ENCODE data around the gene JADE3. TPM values are rescaled to one million over a fixed set of nuclear protein-coding genes. Genes with fewer than 3 reads are reported as not detected.
A peak's percentile ranks its signal among the peaks of the same experiment; 100 is the strongest.

JADE3 gene
- total RNA-seq, 1 donor from 2014 or later, result 12.4 TPM

DNA sequence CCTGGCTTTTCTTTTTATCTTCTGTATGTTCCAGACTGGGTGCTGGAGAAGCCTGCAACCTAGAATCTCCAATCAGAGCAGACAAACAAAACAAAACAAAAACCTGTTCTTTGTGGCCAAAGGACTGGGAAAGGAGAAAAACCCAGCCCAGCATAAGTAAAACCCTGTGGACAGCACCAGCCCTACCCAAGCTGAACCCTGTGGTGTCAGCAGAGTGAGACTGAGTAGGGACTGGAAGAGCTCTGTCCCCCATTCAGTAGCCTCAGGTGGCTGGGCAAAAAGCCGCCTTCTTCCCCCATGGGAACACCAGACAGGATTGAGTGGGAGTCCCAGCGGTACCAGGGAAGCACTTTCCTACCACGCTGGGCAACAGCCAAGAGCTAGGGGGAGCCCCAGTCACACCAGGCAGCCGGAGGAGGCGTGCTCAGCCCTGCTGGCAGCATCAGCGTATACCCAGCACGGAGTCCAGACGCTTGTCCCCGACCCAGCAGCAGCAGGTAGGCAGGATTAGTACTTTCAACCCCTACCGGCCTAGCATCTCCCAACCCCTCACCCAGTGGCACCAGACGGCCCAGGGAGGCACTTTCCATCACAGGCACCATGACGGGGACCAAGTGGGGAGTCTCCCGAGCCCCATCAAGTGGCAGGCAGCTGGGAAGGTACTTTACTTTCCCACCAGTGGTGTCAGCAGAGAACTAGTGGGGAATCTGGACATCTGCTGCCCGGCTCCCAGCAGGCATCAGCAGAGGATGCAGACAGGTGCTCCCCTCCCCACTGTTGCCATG, 8.6 kb upstream of the JADE3 start:
- no peaks in the 10 kb centered on the region for H3K79me2 ChIP-seq (ENCODE audit: insufficient read depth, low read length)
- H3K36me3 Mint-ChIP-seq (ENCODE audit: low read depth, unreplicated experiment), result no peaks in the 10 kb centered on the region
- peak overlapping the region; percentile 55 for H3K9ac ChIP-seq (ENCODE audit: low read length)
- peak overlapping the region; percentile 68 for H3K4me3 Mint-ChIP-seq (ENCODE audit: unreplicated experiment)
- H3K27ac Mint-ChIP-seq (ENCODE audit: unreplicated experiment), result no peak overlapping the region
- H3K27ac ChIP-seq (ENCODE audit: low read depth, low read length), result no peak overlapping the region
- peak overlapping the region; percentile 89 for H2AFZ ChIP-seq (ENCODE audit: low read depth, low read length)
- no peaks in the 10 kb centered on the region for H3K9me3 ChIP-seq (ENCODE audit: insufficient read depth, low read depth, low read length)
- H3K27me3 Mint-ChIP-seq (ENCODE audit: low read depth, unreplicated experiment), result no peaks in the 10 kb centered on the region
- no peaks in the 10 kb centered on the region for H3K4me1 ChIP-seq (ENCODE audit: insufficient read depth, low read length)
- TF ChIP-seq, protein P1, sequence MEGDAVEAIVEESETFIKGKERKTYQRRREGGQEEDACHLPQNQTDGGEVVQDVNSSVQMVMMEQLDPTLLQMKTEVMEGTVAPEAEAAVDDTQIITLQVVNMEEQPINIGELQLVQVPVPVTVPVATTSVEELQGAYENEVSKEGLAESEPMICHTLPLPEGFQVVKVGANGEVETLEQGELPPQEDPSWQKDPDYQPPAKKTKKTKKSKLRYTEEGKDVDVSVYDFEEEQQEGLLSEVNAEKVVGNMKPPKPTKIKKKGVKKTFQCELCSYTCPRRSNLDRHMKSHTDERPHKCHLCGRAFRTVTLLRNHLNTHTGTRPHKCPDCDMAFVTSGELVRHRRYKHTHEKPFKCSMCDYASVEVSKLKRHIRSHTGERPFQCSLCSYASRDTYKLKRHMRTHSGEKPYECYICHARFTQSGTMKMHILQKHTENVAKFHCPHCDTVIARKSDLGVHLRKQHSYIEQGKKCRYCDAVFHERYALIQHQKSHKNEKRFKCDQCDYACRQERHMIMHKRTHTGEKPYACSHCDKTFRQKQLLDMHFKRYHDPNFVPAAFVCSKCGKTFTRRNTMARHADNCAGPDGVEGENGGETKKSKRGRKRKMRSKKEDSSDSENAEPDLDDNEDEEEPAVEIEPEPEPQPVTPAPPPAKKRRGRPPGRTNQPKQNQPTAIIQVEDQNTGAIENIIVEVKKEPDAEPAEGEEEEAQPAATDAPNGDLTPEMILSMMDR (IDR thresholded peaks at IDR 0.05; ENCODE audit: insufficient read depth, low read depth, low read length), result peak; percentile 40
- no peak for TF ChIP-seq EZH2 (IDR thresholded peaks at IDR 0.05; ENCODE audit: insufficient read depth, low read length)
- H3K36me3 ChIP-seq (ENCODE audit: insufficient read depth, low read length), result no peaks in the 10 kb centered on the region
- FAIRE-seq (peak; percentile 45), DNase-seq (ENCODE audit: low read depth) (peak; percentile 53)
- H3K4me3 ChIP-seq (ENCODE audit: insufficient read depth, low read depth, low read length), result peak overlapping the region; percentile 68
- H3K27me3 ChIP-seq (ENCODE audit: insufficient read depth, low read length), result no peaks in the 10 kb centered on the region
- no peaks in the 10 kb centered on the region for H3K4me1 Mint-ChIP-seq (ENCODE audit: low read depth, unreplicated experiment)
- H3K4me2 ChIP-seq (ENCODE audit: low read length), result peak overlapping the region; percentile 94
- H4K20me1 ChIP-seq (ENCODE audit: insufficient read depth, low read length), result no peaks in the 10 kb centered on the region
- no peaks in the 10 kb centered on the region for H3K9me3 Mint-ChIP-seq (ENCODE audit: unreplicated experiment)

DNA sequence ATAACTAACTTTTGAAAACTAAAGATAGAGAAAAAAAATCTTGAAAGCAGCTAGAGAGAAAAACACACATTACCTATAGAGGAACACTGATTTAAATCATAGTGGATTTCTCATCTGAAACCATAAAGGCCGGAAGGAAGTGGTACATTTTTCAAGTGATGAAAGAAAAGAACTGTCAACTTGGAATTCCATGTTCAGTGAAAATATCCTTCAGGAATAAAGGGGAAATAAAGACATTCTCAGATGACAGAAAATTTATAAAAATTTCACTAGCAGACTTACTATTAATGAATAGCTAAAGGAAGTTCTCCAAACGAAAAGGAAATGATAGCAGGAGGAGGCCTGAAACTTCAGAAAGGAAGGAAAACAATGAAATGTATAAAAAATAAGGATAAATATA, 7.6 kb upstream of the JADE3 start:
- no peaks in the 10 kb centered on the region for H3K9me3 Mint-ChIP-seq (ENCODE audit: unreplicated experiment)
- Histone ChIP-seq H3K4me3 (ENCODE audit: insufficient read depth, low read depth, low read length) (no peak overlapping the region), H3K4me2 (ENCODE audit: low read length) (no peak overlapping the region), H3K9me3 (ENCODE audit: insufficient read depth, low read depth, low read length) (no peaks in the 10 kb centered on the region), H3K9ac (ENCODE audit: low read length) (no peak overlapping the region), H3K4me1 (ENCODE audit: insufficient read depth, low read length) (no peaks in the 10 kb centered on the region), H3K27me3 (ENCODE audit: insufficient read depth, low read length) (no peaks in the 10 kb centered on the region), H4K20me1 (ENCODE audit: insufficient read depth, low read length) (no peaks in the 10 kb centered on the region), H3K36me3 (ENCODE audit: insufficient read depth, low read length) (no peaks in the 10 kb centered on the region), H3K79me2 (ENCODE audit: insufficient read depth, low read length) (no peaks in the 10 kb centered on the region), H3K27ac (ENCODE audit: low read depth, low read length) (no peak overlapping the region), H2AFZ (ENCODE audit: low read depth, low read length) (no peak overlapping the region)
- no peak overlapping the region for H3K4me3 Mint-ChIP-seq (ENCODE audit: unreplicated experiment)
- no peaks in the 10 kb centered on the region for H3K27me3 Mint-ChIP-seq (ENCODE audit: low read depth, unreplicated experiment)
- DNase-seq (ENCODE audit: low read depth) (no peak), FAIRE-seq (no peak)
- no peaks in the 10 kb centered on the region for H3K36me3 Mint-ChIP-seq (ENCODE audit: low read depth, unreplicated experiment)
- no peak overlapping the region for H3K27ac Mint-ChIP-seq (ENCODE audit: unreplicated experiment)
- H3K4me1 Mint-ChIP-seq (ENCODE audit: low read depth, unreplicated experiment), result no peaks in the 10 kb centered on the region
- no peak for TF ChIP-seq EZH2 (IDR thresholded peaks at IDR 0.05; ENCODE audit: insufficient read depth, low read length)
- TF ChIP-seq, protein P1 (IDR thresholded peaks at IDR 0.05; ENCODE audit: insufficient read depth, low read depth, low read length), result no peak

DNA sequence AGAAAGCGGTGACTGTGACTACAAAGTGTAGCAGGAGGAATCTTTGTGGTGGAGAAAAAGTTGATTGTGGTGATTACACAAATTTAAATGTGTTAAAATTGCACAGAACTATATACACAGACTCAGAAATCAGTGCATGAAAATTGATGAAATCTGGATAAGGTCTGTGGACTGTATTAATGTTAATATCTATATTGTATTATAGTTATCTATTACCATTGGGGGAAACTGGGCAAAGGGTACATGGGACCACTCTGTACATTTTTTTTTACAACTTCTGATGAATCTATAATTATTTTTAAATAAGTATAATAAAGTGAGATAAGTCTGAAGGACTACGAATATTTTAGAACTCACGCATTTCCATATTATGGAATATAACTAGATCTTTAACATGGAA, 1.8 kb upstream of the JADE3 start:
- Mint-ChIP-seq H3K27ac (ENCODE audit: unreplicated experiment) (no peak overlapping the region), H3K27me3 (ENCODE audit: low read depth, unreplicated experiment) (no peaks in the 10 kb centered on the region), H3K36me3 (ENCODE audit: low read depth, unreplicated experiment) (no peaks in the 10 kb centered on the region), H3K4me3 (ENCODE audit: unreplicated experiment) (no peak overlapping the region), H3K9me3 (ENCODE audit: unreplicated experiment) (no peaks in the 10 kb centered on the region), H3K4me1 (ENCODE audit: low read depth, unreplicated experiment) (peaks cover 7% of the 10 kb centered on the region)
- Histone ChIP-seq H3K4me2 (ENCODE audit: low read length) (no peak overlapping the region), H3K79me2 (ENCODE audit: insufficient read depth, low read length) (peaks cover 20% of the 10 kb centered on the region), H3K36me3 (ENCODE audit: insufficient read depth, low read length) (no peaks in the 10 kb centered on the region), H3K9me3 (ENCODE audit: insufficient read depth, low read depth, low read length) (no peaks in the 10 kb centered on the region), H3K4me1 (ENCODE audit: insufficient read depth, low read length) (peaks cover 6% of the 10 kb centered on the region), H2AFZ (ENCODE audit: low read depth, low read length) (no peak overlapping the region), H4K20me1 (ENCODE audit: insufficient read depth, low read length) (peaks cover 12% of the 10 kb centered on the region), H3K27me3 (ENCODE audit: insufficient read depth, low read length) (no peaks in the 10 kb centered on the region), H3K27ac (ENCODE audit: low read depth, low read length) (no peak overlapping the region), H3K4me3 (ENCODE audit: insufficient read depth, low read depth, low read length) (no peak overlapping the region), H3K9ac (ENCODE audit: low read length) (no peak overlapping the region)
- no peak for FAIRE-seq
- TF ChIP-seq EZH2 (IDR thresholded peaks at IDR 0.05; ENCODE audit: insufficient read depth, low read length), result no peak
- TF ChIP-seq, protein P1 (IDR thresholded peaks at IDR 0.05; ENCODE audit: insufficient read depth, low read depth, low read length), result no peak
- DNase-seq (ENCODE audit: low read depth), result no peak

All from astrocyte (in vitro differentiated cells and primary cell).